HepG2 (cell line): ENCODE data around the gene CCDC183. TPM values are rescaled to one million over a fixed set of nuclear protein-coding genes. Genes with fewer than 3 reads are reported as not detected.

Source experiments
- ATAC-seq: fragments of 200-7000 bp; cut with Tn5 transposase; 3 replicates; pipeline ENCODE4 v1.9.1; 2020; ENCODE audit warnings: mild to moderate bottlenecking, moderate library complexity
- BruUV-seq: library from RNA; stranded (reverse); fragments of 400-500 nt; replicated peaks from 2 replicates; lab custom pipeline; 2021; lab: Mats Ljungman, UMichigan
- CTCF ChIA-PET: fragments of 300-600 bp; formaldehyde crosslinking; extraction: SDS; loops from one replicate; lab custom pipeline; 2021; ENCODE audit warnings: low total read pairs, inconsistent platforms, low intra/inter-chr PET ratio; lab: Yijun Ruan, JAX
- POLR2A ChIA-PET: fragments of 350-600 bp; sonication (Branson Sonifier 250); formaldehyde crosslinking; loops from one replicate; lab custom pipeline; 2020; ENCODE audit warnings: antibody characterized with exemption, inconsistent platforms; lab: Yijun Ruan, JAX
- DNase-seq: peaks from one replicate; pipeline ENCODE4 v3.0.0-alpha.2; 2015; ENCODE audit warnings: low spot score
- FAIRE-seq: peaks from 3 replicates; lab custom pipeline; 2011; peaks lifted over from hg19 to GRCh38; lab: Jason Lieb, UNC
- H2AFZ ChIP-seq: one replicate; pipeline ENCODE4 v1.6.1; 2011; ENCODE audit warnings: low read length, inconsistent platforms
- H3K27ac ChIP-seq: fragments of 300-600 bp; 3 replicates; pipeline ENCODE4 v1.8.0; 2011; ENCODE audit warnings: mixed run types, mild to moderate bottlenecking, mixed read lengths, low read length, inconsistent platforms; ENCODE audit not compliant: insufficient read depth; ENCODE audit errors: extremely low read length
- H3K27me3 ChIP-seq, 2 experiments: fragments of 200-600 bp in 1 of 2; 2 replicates in 1 of 2; 3 replicates in 1 of 2; pipeline versions ENCODE4 v1.6.0 to v1.8.0; 2011; ENCODE audit warnings: low read length in 2 of 2, mild to moderate bottlenecking in 2 of 2, moderate library complexity in 2 of 2, inconsistent platforms in 1 of 2; ENCODE audit not compliant: insufficient read depth in 2 of 2, control insufficient read depth in 1 of 2
- H3K36me3 ChIP-seq, 2 experiments: fragments of 200-600 bp in 1 of 2; replicated peaks in 1 of 2; 2 replicates in 1 of 2; 3 replicates in 1 of 2; pipeline versions ENCODE4 v1.5.1 to v1.8.0; 2011; ENCODE audit warnings: low read length in 2 of 2, inconsistent platforms in 1 of 2; ENCODE audit not compliant: insufficient read depth in 2 of 2, control insufficient read depth in 1 of 2
- H3K4me1 ChIP-seq: 2 replicates; pipeline ENCODE4 v1.5.1; 2012; ENCODE audit warnings: low read length, inconsistent platforms; ENCODE audit not compliant: insufficient read depth
- H3K4me2 ChIP-seq: 2 replicates; pipeline ENCODE4 v1.6.0; 2011; ENCODE audit warnings: low read depth, low read length, inconsistent platforms
- H3K4me3 ChIP-seq, 3 experiments: fragments of 200-600 bp in 1 of 3; sonication (generic), shearing (Covaris generic) in 1 of 3; replicated peaks in 1 of 3; 2 replicates each; pipeline ENCODE4 v1.5.1; 2011 to 2016; ENCODE audit warnings: low read length in 3 of 3, inconsistent platforms in 2 of 3, low read depth in 2 of 3, mild to moderate bottlenecking in 2 of 3, control low read depth in 1 of 3, mixed read lengths in 1 of 3; ENCODE audit not compliant: insufficient read depth in 1 of 3
- H3K79me2 ChIP-seq: one replicate; pipeline ENCODE4 v1.6.1; 2011; ENCODE audit warnings: low read length, inconsistent platforms; ENCODE audit not compliant: insufficient read depth
- H3K9ac ChIP-seq: 2 replicates; pipeline ENCODE4 v1.6.0; 2011; ENCODE audit warnings: mild to moderate bottlenecking, low read depth, low read length, inconsistent platforms; ENCODE audit not compliant: insufficient read depth
- H3K9me3 ChIP-seq: 2 replicates; pipeline ENCODE4 v1.5.1; 2012; ENCODE audit warnings: mild to moderate bottlenecking, low read length
- H4K20me1 ChIP-seq: 2 replicates; pipeline ENCODE4 v1.6.0; 2011; ENCODE audit warnings: inconsistent platforms, mild to moderate bottlenecking, low read length, moderate library complexity; ENCODE audit not compliant: insufficient read depth
- AHDC1 ChIP-seq: sonication (generic); formaldehyde crosslinking; IDR thresholded peaks from 2 replicates; pipeline ENCODE4 v1.5.1; 2020; ENCODE audit warnings: mild to moderate bottlenecking, missing genetic modification reagents, borderline replicate concordance
- CENPBD1 ChIP-seq: sonication (generic); formaldehyde crosslinking; IDR thresholded peaks from 2 replicates; pipeline ENCODE4 v1.8.0; 2022; ENCODE audit warnings: missing genetic modification reagents, low read depth, mild to moderate bottlenecking, borderline replicate concordance
- GATAD1 ChIP-seq: IDR thresholded peaks from 2 replicates; pipeline ENCODE4 v1.6.1; 2016; ENCODE audit warnings: missing genetic modification reagents, missing compliant biosample characterization
- HDAC6 ChIP-seq: fragments of 200-600 bp; sonication (generic); IDR thresholded peaks from 2 replicates; pipeline ENCODE4 v1.7.0; 2017; ENCODE audit warnings: mild to moderate bottlenecking, antibody characterized with exemption, low read length, low read depth
- ISL2 ChIP-seq: sonication (generic); formaldehyde crosslinking; IDR thresholded peaks from 2 replicates; pipeline ENCODE4 v1.5.0; 2020; ENCODE audit warnings: missing genetic modification reagents
- POGK ChIP-seq: sonication (generic); formaldehyde crosslinking; conservative IDR thresholded peaks from 2 replicates; pipeline ENCODE4 v1.8.0; 2022; ENCODE audit warnings: mild to moderate bottlenecking, moderate library complexity, missing genetic modification reagents
- SNAPC2 ChIP-seq: sonication (generic); formaldehyde crosslinking; IDR thresholded peaks from 2 replicates; pipeline ENCODE4 v1.8.1; 2022; ENCODE audit warnings: mild to moderate bottlenecking, missing genetic modification reagents
- YEATS2 ChIP-seq: sonication (generic); formaldehyde crosslinking; IDR thresholded peaks from 2 replicates; pipeline ENCODE4 v1.4.0; 2020; ENCODE audit warnings: missing genetic modification reagents, borderline replicate concordance
- ZKSCAN1 ChIP-seq: fragments of 150-350 bp; IDR thresholded peaks from 2 replicates; pipeline ENCODE4 v1.6.1; 2014; ENCODE audit warnings: low read length
- ZNF3 ChIP-seq: IDR thresholded peaks from 2 replicates; pipeline ENCODE4 v1.7.0; 2017; ENCODE audit warnings: inconsistent platforms
- ZNF382 ChIP-seq: sonication (generic); formaldehyde crosslinking; IDR thresholded peaks from 2 replicates; pipeline ENCODE4 v1.5.0; 2020; ENCODE audit warnings: missing genetic modification reagents, mild to moderate bottlenecking, borderline replicate concordance
- ZNF468 ChIP-seq: sonication (generic); formaldehyde crosslinking; IDR thresholded peaks from 2 replicates; pipeline ENCODE4 v1.8.0; 2022; ENCODE audit warnings: mild to moderate bottlenecking, moderate library complexity, missing genetic modification reagents
- WGBS: methylation state at CpG from one replicate; pipeline ENCODE4 v1.1.6; 2017; ENCODE audit warnings: low lambda C conversion rate; 5-methylcytosine and 5-hydroxymethylcytosine counted together
- in situ Hi-C: cut with HindIII; loops from 2 replicates; pipeline ENCODE4 v1.10.0; 2017; ENCODE audit warnings: low pct_unique_long_range_greater_than_20kb; ENCODE audit not compliant: extremely low pct_ligation_motif_present
- intact Hi-C: fragments of 100-400 bp; cut with micrococcal nuclease; formaldehyde crosslinking; loops from one replicate; pipeline ENCODE4 v1.10.0; 2022; ENCODE audit not compliant: unreplicated experiment
- polyA plus RNA-seq, 8 experiments: library from polyadenylated mRNA; depleted of rRNA in 3 of 8; stranded (reverse) in 7 of 8; unstranded in 1 of 8; fragments of >200 nt; fragmentation: Illumina TruSeq in 4 of 8; extraction: Trizol in 4 of 8; gene quantifications; 2 replicates each; pipeline versions ENCODE4 v1.2.1 to v1.2.3, GENCODE V29; 2011 to 2016; ENCODE audit warnings: low read depth in 4 of 8, missing spikeins in 1 of 8, mixed read lengths in 1 of 8; ENCODE audit not compliant: insufficient read depth in 1 of 8
- total RNA-seq, 5 experiments: library from RNA; depleted of rRNA; stranded (reverse); fragments of >200 nt; fragmentation: Illumina TruSeq; extraction: Trizol; gene quantifications; 2 replicates each; pipeline ENCODE4 v1.2.3, GENCODE V29; 2016; ENCODE audit warnings: low read depth in 1 of 5

CCDC183 gene
- total and polyA plus RNA-seq, 2 of the 13 experiments (the other 11 are each of a cell fraction or from before 2014, with no cell fraction given) = 5.0 to 66.4 TPM

GRCh38 chr9:136756134-136756438 lies 40.1 kb upstream of the CCDC183 start:
- no peak for ATAC-seq
- no peak for DNase-seq
- ChIA-PET CTCF (no interaction called here), POLR2A (no interaction called here)
- intact Hi-C loops (no loop called here), in situ Hi-C loops (no loop called here)
- 81% methylated on average over 4 of the region's 4 CpGs for WGBS
- Histone ChIP-seq H3K4me1 (peaks cover 20% of the 10 kb centered on the region), H3K79me2 (no peaks in the 10 kb centered on the region), H3K4me3 (no peak overlapping the region), H3K27ac (no peak overlapping the region), H3K36me3 (no peaks in the 10 kb centered on the region), H3K9ac (no peak overlapping the region), H3K9me3 (peaks cover 14% of the 10 kb centered on the region), H4K20me1 (no peaks in the 10 kb centered on the region), H3K4me2 (no peak overlapping the region), H3K27me3 (peaks cover 8 to 43% of the 10 kb centered on the region in 2 experiments; a peak in 4 of 5 replicates)
- BruUV-seq = no TSS peak
- no peak for FAIRE-seq
- no peak for TF ChIP-seq ZNF3
- peak; percentile 62; the same call in 1 of the 2 replicates for TF ChIP-seq ZKSCAN1
- TF ChIP-seq CENPBD1 (CRISPR knock-in tag) = no peak
- no peak for TF ChIP-seq ZNF468 (CRISPR knock-in tag)
- no peak for TF ChIP-seq HDAC6
- no peak for TF ChIP-seq POGK (CRISPR knock-in tag)
- no peak for TF ChIP-seq GATAD1 (CRISPR knock-in tag)
- TF ChIP-seq, all 625 proteins: peak for 1
- H2AFZ ChIP-seq = no peak overlapping the region

GRCh38 chr9:136756836-136757235 lies 39.3 kb upstream of the CCDC183 start:
- H3K4me1 ChIP-seq = peaks cover 28% of the 10 kb centered on the region
- TF ChIP-seq ISL2 (CRISPR knock-in tag) (no peak), ZNF382 (CRISPR knock-in tag) (no peak), AHDC1 (no peak), SNAPC2 (CRISPR knock-in tag) (no peak), YEATS2 (CRISPR knock-in tag) (no peak)

More at GRCh38 chr9:136756836-136757235, 39.3 kb upstream of the CCDC183 start:
- Histone ChIP-seq H3K27ac (no peak overlapping the region), H4K20me1 (no peaks in the 10 kb centered on the region), H3K79me2 (no peaks in the 10 kb centered on the region), H3K27me3 (peaks cover 7 to 41% of the 10 kb centered on the region in 2 experiments; a peak in 4 of 5 replicates), H3K9ac (no peak overlapping the region), H3K9me3 (peaks cover 7% of the 10 kb centered on the region; the same call in 1 of the 2 replicates), H2AFZ (no peak overlapping the region), H3K4me3 (no peak overlapping the region), H3K36me3 (no peaks in the 10 kb centered on the region), H3K4me2 (no peak overlapping the region)
- BruUV-seq = no TSS peak
- intact Hi-C loops = no loop called here
- no peak for ATAC-seq
- CTCF ChIA-PET = no interaction called here
- no peak for FAIRE-seq
- no peak for DNase-seq
- in situ Hi-C loops = no loop called here
- POLR2A ChIA-PET = no interaction called here
- 51% methylated on average over 7 of the region's 18 CpGs for WGBS
